H1 (cell line): ENCODE results near the gene URB2. TPM values are rescaled to one million over a fixed set of nuclear protein-coding genes. Genes with fewer than 3 reads are reported as not detected.

Experiments
- CTCF ChIA-PET: fragments of 300-600 bp; sonication (Branson Sonifier 250); formaldehyde crosslinking; loops from one replicate; lab custom pipeline; 2021; ENCODE audit not compliant: partially characterized antibody; lab: Charles Lee
- POLR2A ChIA-PET: fragments of 300-600 bp; sonication (Branson Sonifier 250); formaldehyde crosslinking; loops from one replicate; lab custom pipeline; 2021; ENCODE audit warnings: inconsistent platforms; ENCODE audit not compliant: partially characterized antibody; lab: Charles Lee
- DNase-seq, 2 experiments: peaks; one replicate each; pipeline versions ENCODE4 v3.0.0 to v3.0.0-alpha.2; 2010 to 2022; ENCODE audit warnings: low spot score in 2 of 2, low read depth in 1 of 2, mixed read lengths in 1 of 2
- FAIRE-seq: peaks from 2 replicates; lab custom pipeline; 2011; peaks lifted over from hg19 to GRCh38; lab: Jason Lieb, UNC
- H2AFZ ChIP-seq: 2 replicates; pipeline ENCODE4 v1.8.1; 2012; ENCODE audit warnings: low read length, inconsistent platforms
- H2AK5ac ChIP-seq: 2 replicates; pipeline ENCODE4 v1.6.1; 2013; ENCODE audit warnings: low read depth, low read length
- H2BK120ac ChIP-seq: replicated peaks from 2 replicates; pipeline ENCODE3; 2013; ENCODE audit warnings: low read depth, low read length, inconsistent platforms
- H2BK12ac ChIP-seq: 2 replicates; pipeline ENCODE4 v1.6.1; 2013; ENCODE audit warnings: low read depth, low read length
- H2BK15ac ChIP-seq: 2 replicates; pipeline ENCODE4 v1.6.1; 2013; ENCODE audit warnings: low read length
- H2BK20ac ChIP-seq: 2 replicates; pipeline ENCODE4 v1.6.1; 2013; ENCODE audit warnings: low read length
- H2BK5ac ChIP-seq: 2 replicates; pipeline ENCODE4 v1.6.1; 2013; ENCODE audit warnings: low read depth, low read length
- H3K14ac ChIP-seq: 2 replicates; pipeline ENCODE4 v1.6.1; 2013; ENCODE audit warnings: inconsistent platforms; ENCODE audit not compliant: insufficient read length
- H3K18ac ChIP-seq: 2 replicates; pipeline ENCODE4 v1.6.1; 2013; ENCODE audit warnings: low read length; ENCODE audit errors: extremely low read depth
- H3K23ac ChIP-seq: 2 replicates; pipeline ENCODE4 v1.6.1; 2013; ENCODE audit warnings: inconsistent platforms; ENCODE audit not compliant: insufficient read length
- H3K23me2 ChIP-seq: 2 replicates; pipeline ENCODE4 v1.6.1; 2013; ENCODE audit warnings: low read depth, low read length
- H3K27ac ChIP-seq: 2 replicates; pipeline ENCODE4 v1.6.1; 2011; ENCODE audit warnings: low read depth, low read length, inconsistent platforms
- H3K27me3 ChIP-seq, 4 experiments: replicated peaks in 1 of 4; 1 replicate in 1 of 4; 2 replicates in 3 of 4; pipeline versions ENCODE4 v1.6.1 to v1.8.1; 2011 to 2013; ENCODE audit warnings: low read length in 3 of 4, mild to moderate bottlenecking in 3 of 4, inconsistent platforms in 2 of 4, mixed read lengths in 2 of 4, moderate library complexity in 1 of 4; ENCODE audit not compliant: control insufficient read depth in 3 of 4, insufficient read depth in 3 of 4; ENCODE audit errors: extremely low read depth in 1 of 4
- H3K36me3 ChIP-seq, 4 experiments: 2 replicates each; pipeline versions ENCODE4 v1.6.1 to v1.8.1; 2011 to 2013; ENCODE audit warnings: mild to moderate bottlenecking in 4 of 4, low read length in 3 of 4, moderate library complexity in 2 of 4, control low read depth in 1 of 4, inconsistent platforms in 1 of 4; ENCODE audit not compliant: insufficient read depth in 4 of 4, control insufficient read depth in 2 of 4
- H3K4ac ChIP-seq: replicated peaks from 2 replicates; pipeline ENCODE3; 2013; ENCODE audit warnings: low read length, low read depth, mixed read lengths, inconsistent platforms; ENCODE audit not compliant: insufficient read length
- H3K4me1 ChIP-seq, 4 experiments: replicated peaks in 1 of 4; 1 replicate in 1 of 4; 2 replicates in 3 of 4; pipeline versions ENCODE4 v1.6.1 to v1.8.1; 2011 to 2013; ENCODE audit warnings: low read length in 3 of 4, inconsistent platforms in 2 of 4, mixed read lengths in 1 of 4; ENCODE audit not compliant: insufficient read depth in 4 of 4, control insufficient read depth in 3 of 4
- H3K4me2 ChIP-seq, 2 experiments: 2 replicates each; pipeline versions ENCODE4 v1.6.1 to v1.8.1; 2011 to 2013; ENCODE audit warnings: low read depth in 2 of 2, low read length in 2 of 2, control low read depth in 1 of 2, inconsistent platforms in 1 of 2, mild to moderate bottlenecking in 1 of 2; ENCODE audit not compliant: insufficient read depth in 1 of 2
- H3K4me3 ChIP-seq, 4 experiments: fragments of 200-600, 300-600 bp in 1 of 4; sonication (generic), shearing (Covaris generic), sonication (Bioruptor Twin) in 1 of 4; 2 replicates each; pipeline versions ENCODE4 v1.5.1 to v1.8.1; 2011 to 2016; ENCODE audit warnings: low read length in 4 of 4, low read depth in 3 of 4, control low read depth in 2 of 4, inconsistent platforms in 2 of 4, mild to moderate bottlenecking in 2 of 4, mixed read lengths in 1 of 4, moderate library complexity in 1 of 4; ENCODE audit not compliant: insufficient read depth in 2 of 4; ENCODE audit errors: extremely low read depth in 1 of 4
- H3K56ac ChIP-seq: replicated peaks from 2 replicates; pipeline ENCODE3; 2013; ENCODE audit warnings: low read depth, mild to moderate bottlenecking, mixed read lengths, low read length, inconsistent platforms; ENCODE audit not compliant: insufficient read length
- H3K79me1 ChIP-seq: 2 replicates; pipeline ENCODE4 v1.6.1; 2013; ENCODE audit warnings: low read depth, low read length, control low read depth
- H3K79me2 ChIP-seq, 2 experiments: 2 replicates each; pipeline versions ENCODE4 v1.6.1 to v1.8.1; 2012 to 2013; ENCODE audit warnings: low read length in 2 of 2, mild to moderate bottlenecking in 2 of 2, inconsistent platforms in 1 of 2; ENCODE audit not compliant: insufficient read depth in 2 of 2, control insufficient read depth in 1 of 2
- H3K9ac ChIP-seq, 4 experiments: replicated peaks in 1 of 4; 1 replicate in 1 of 4; 2 replicates in 3 of 4; pipeline versions ENCODE4 v1.6.1 to v1.8.1; 2011 to 2013; ENCODE audit warnings: low read depth in 3 of 4, low read length in 3 of 4, control low read depth in 2 of 4, mild to moderate bottlenecking in 2 of 4, moderate library complexity in 2 of 4, inconsistent platforms in 1 of 4; ENCODE audit errors: extremely low read depth in 1 of 4
- H3K9me3 ChIP-seq, 2 experiments: 2 replicates each; pipeline versions ENCODE4 v1.6.1 to v1.8.1; 2012 to 2013; ENCODE audit warnings: mild to moderate bottlenecking in 2 of 2, moderate library complexity in 2 of 2, control low read depth in 1 of 2, inconsistent platforms in 1 of 2, low read depth in 1 of 2, low read length in 1 of 2, mixed read lengths in 1 of 2; ENCODE audit not compliant: insufficient read depth in 2 of 2
- H4K20me1 ChIP-seq, 2 experiments: replicated peaks in 1 of 2; 2 replicates each; pipeline versions ENCODE3 to v1.8.1; 2011 to 2013; ENCODE audit warnings: inconsistent platforms in 2 of 2, low read length in 2 of 2, mild to moderate bottlenecking in 1 of 2; ENCODE audit not compliant: insufficient read depth in 2 of 2, control insufficient read depth in 1 of 2
- H4K5ac ChIP-seq: 2 replicates; pipeline ENCODE4 v1.6.1; 2013; ENCODE audit warnings: low read length, low read depth, mixed read lengths, inconsistent platforms; ENCODE audit not compliant: insufficient read length
- H4K8ac ChIP-seq: 2 replicates; pipeline ENCODE4 v1.8.0; 2013; ENCODE audit warnings: mild to moderate bottlenecking, moderate library complexity, low read length, inconsistent platforms; ENCODE audit not compliant: insufficient read depth; ENCODE audit errors: extremely low read depth
- H4K91ac ChIP-seq: replicated peaks from 2 replicates; pipeline ENCODE3; 2013; ENCODE audit warnings: low read length, mixed read lengths, inconsistent platforms; ENCODE audit not compliant: insufficient read length
- CREB1 ChIP-seq: IDR thresholded peaks from 2 replicates; pipeline ENCODE4 v1.6.1; 2012; ENCODE audit warnings: inconsistent platforms
- KDM4A ChIP-seq: IDR thresholded peaks from one replicate; pipeline ENCODE4 v1.7.1; 2012; ENCODE audit warnings: low read depth, mild to moderate bottlenecking, moderate library complexity, low read length, inconsistent platforms; ENCODE audit not compliant: severe bottlenecking
- KDM5A ChIP-seq: fragments of 200-600 bp; IDR thresholded peaks from 2 replicates; pipeline ENCODE4 v1.7.1; 2012; ENCODE audit warnings: mild to moderate bottlenecking, low read length, inconsistent platforms, mixed read lengths
- MAFK ChIP-seq: IDR thresholded peaks from 2 replicates; pipeline ENCODE4 v1.6.1; 2012; ENCODE audit warnings: low read depth, mild to moderate bottlenecking, improper control_type of control experiment, low read length
- RAD21 ChIP-seq, 2 experiments: IDR thresholded peaks in 1 of 2; conservative IDR thresholded peaks in 1 of 2; 2 replicates each; pipeline ENCODE4 v1.6.1; 2011; ENCODE audit warnings: low read depth in 2 of 2, low read length in 2 of 2, improper control_type of control experiment in 1 of 2, inconsistent platforms in 1 of 2, mild to moderate bottlenecking in 1 of 2, moderate library complexity in 1 of 2
- RFX5 ChIP-seq: IDR thresholded peaks from 2 replicates; pipeline ENCODE4 v1.6.1; 2011; ENCODE audit warnings: low read depth, low read length, improper control_type of control experiment, borderline replicate concordance
- TAF1 ChIP-seq: IDR thresholded peaks from 2 replicates; pipeline ENCODE4 v1.6.1; 2011; ENCODE audit warnings: mild to moderate bottlenecking, low read depth, low read length
- TBP ChIP-seq: IDR thresholded peaks from 2 replicates; pipeline ENCODE4 v1.6.1; 2011; ENCODE audit warnings: low read depth, low read length, improper control_type of control experiment
- YY1 ChIP-seq: IDR thresholded peaks from 2 replicates; pipeline ENCODE4 v1.6.1; 2011; ENCODE audit warnings: low read depth, mild to moderate bottlenecking, low read length
- WGBS, 2 experiments: shearing (Covaris generic) in 1 of 2; methylation state at CpG; one replicate each; pipeline versions ENCODE4 v1.1.6 to v1.1.7; 2013 to 2015; ENCODE audit warnings: low lambda C conversion rate in 2 of 2, mixed read lengths in 2 of 2, inconsistent platforms in 1 of 2, low coverage in 1 of 2, missing lambda C conversion rate in 1 of 2; ENCODE audit not compliant: insufficient replicate concordance in 2 of 2, insufficient coverage in 1 of 2, insufficient read length in 1 of 2; ENCODE audit errors: extremely low coverage in 1 of 2, missing lambda C conversion rate in 1 of 2; 5-methylcytosine and 5-hydroxymethylcytosine counted together
- polyA plus RNA-seq, 7 experiments: library from polyadenylated mRNA; depleted of rRNA in 3 of 7; stranded (reverse) in 5 of 7; unstranded in 2 of 7; fragments of >200 nt in 5 of 7; fragments of 200-250 nt in 2 of 7; gene quantifications; 1 replicate in 5 of 7; 2 replicates in 1 of 7; 4 replicates in 1 of 7; pipeline versions ENCODE4 v1.2.1 to v1.2.3, GENCODE V29; 2011 to 2013; ENCODE audit warnings: missing spikeins in 2 of 7, mixed read lengths in 2 of 7
- total RNA-seq: library from RNA; stranded (reverse); fragmentation: NEBNext Ultra II Directional; extraction: Animal tissue kit (Norgen Biotek cat#: 25700); gene quantifications from 2 replicates; pipeline ENCODE4 v1.2.1, GENCODE V29; 2021

URB2 gene
- total and polyA plus RNA-seq, 2 of the 8 experiments (the other 6 are each of a cell fraction or from before 2014, with no cell fraction given): 13.7 to 33.0 TPM

DNA sequence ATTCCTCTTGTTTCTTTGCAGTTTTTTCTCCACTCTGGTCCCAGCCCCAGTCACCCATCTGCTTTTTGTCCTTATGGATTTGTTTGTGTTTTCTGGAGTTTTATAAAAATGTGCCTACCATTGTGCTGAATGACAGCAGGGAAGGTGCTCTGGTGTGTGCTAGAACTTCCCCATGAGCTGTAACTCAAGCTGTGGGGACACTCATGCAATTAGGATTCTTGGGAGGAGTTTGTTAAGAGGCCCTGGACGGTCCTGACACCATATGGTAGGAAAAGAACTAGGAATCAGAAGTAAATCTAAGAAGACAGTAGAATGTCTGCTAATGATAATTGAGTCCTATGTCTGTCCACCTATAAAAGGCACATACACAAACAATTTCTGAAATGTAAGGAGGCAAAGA, 27.4 kb downstream of the URB2 start:
- Histone ChIP-seq H3K79me1 (no peaks in the 10 kb centered on the region; the same call in 1 of the 2 replicates), H2BK20ac (no peak overlapping the region), H3K4me3 (no peak overlapping the region), H3K79me2 (no peaks in the 10 kb centered on the region), H2BK12ac (no peak overlapping the region), H4K8ac (no peak overlapping the region), H3K14ac (no peak overlapping the region), H3K4me1 (no peaks in the 10 kb centered on the region), H3K4ac (no peak overlapping the region), H3K23ac (no peak overlapping the region), H2AFZ (no peak overlapping the region), H3K9me3 (no peaks in the 10 kb centered on the region), H2BK15ac (no peak overlapping the region), H3K36me3 (peaks cover 4 to 84% (median 58%) of the 10 kb centered on the region in 4 experiments; a peak in 7 of 8 replicates), H4K5ac (no peak overlapping the region), H2AK5ac (no peak overlapping the region), H3K56ac (no peak overlapping the region), H3K9ac (peak overlapping the region in 1 of 4 experiments; percentile 8; a peak in 1 of 7 replicates), H3K4me2 (no peak overlapping the region), H3K27ac (no peak overlapping the region), H4K20me1 (peaks cover 3 to 4% of the 10 kb centered on the region in 2 experiments)
- DNase-seq (no peak), FAIRE-seq (no peak)
- POLR2A ChIA-PET: no interaction called here
- CTCF ChIA-PET: interaction anchor here (0.6 to 1.8 kb wide), 2 partner anchors 141 to 615 kb away, joined by 3 to 5 read pairs; no protein-coding TSS in a partner anchor
- 100% methylated on average over 1 of the region's 1 CpG; no CpG with 5 or more reads in 1 of the 2 experiments for WGBS, 2 experiments
- TF ChIP-seq KDM5A (no peak), TAF1 (no peak), MAFK (no peak), KDM4A (no peak), YY1 (no peak), CREB1 (no peak), RFX5 (no peak), TBP (no peak), RAD21 (IDR thresholded peaks at IDR 0.05 in 1 of 2, conservative IDR thresholded peaks at IDR 0.05 in 1 of 2; ENCODE audit: low read depth in 2 of 2, low read length in 2 of 2) (no peak)
- TF ChIP-seq, all 59 proteins: peak for 0
- no peak overlapping the region for H4K91ac ChIP-seq
- H3K27me3 ChIP-seq: no peaks in the 10 kb centered on the region
- H2BK5ac ChIP-seq: no peak overlapping the region
- no peak overlapping the region for H2BK120ac ChIP-seq
- H3K23me2 ChIP-seq: no peaks in the 10 kb centered on the region
- H3K18ac ChIP-seq: no peak overlapping the region
